Liver (tissue), 9 donors: Measurements from ENCODE around the gene EHD4. TPM values are rescaled to one million over a fixed set of nuclear protein-coding genes. Genes with fewer than 3 reads are reported as not detected.

Experiments
- DNase-seq: peaks from one replicate; pipeline ENCODE4 v3.0.0-alpha.2; 2017; ENCODE audit warnings: low spot score
- H3K27ac ChIP-seq, 2 donors: one replicate each; pipeline ENCODE4 v1.7.0; 2013; ENCODE audit warnings: inconsistent platforms in 2 of 2, low read length in 2 of 2, control low read depth in 1 of 2, low read depth in 1 of 2, mild to moderate bottlenecking in 1 of 2
- H3K27me3 ChIP-seq, 4 donors: one replicate each; pipeline versions ENCODE4 v1.6.1 to v1.7.0; 2013; ENCODE audit warnings: low read length in 3 of 4, inconsistent platforms in 1 of 4, mild to moderate bottlenecking in 1 of 4, moderate library complexity in 1 of 4; ENCODE audit not compliant: control insufficient read depth in 4 of 4, insufficient read depth in 4 of 4
- H3K36me3 ChIP-seq, 4 donors: one replicate each; pipeline versions ENCODE4 v1.6.1 to v1.7.0; 2013; ENCODE audit warnings: low read length in 3 of 4, mild to moderate bottlenecking in 3 of 4, low read depth in 1 of 4, moderate library complexity in 1 of 4; ENCODE audit not compliant: control insufficient read depth in 4 of 4, insufficient read depth in 3 of 4
- H3K4me1 ChIP-seq, 4 donors: one replicate each; pipeline versions ENCODE4 v1.6.1 to v1.7.0; 2013; ENCODE audit warnings: low read length in 3 of 4, mild to moderate bottlenecking in 3 of 4, moderate library complexity in 1 of 4; ENCODE audit not compliant: control insufficient read depth in 4 of 4, insufficient read depth in 4 of 4
- H3K4me3 ChIP-seq, 3 donors: one replicate each; pipeline versions ENCODE4 v1.6.1 to v1.7.0; 2013; ENCODE audit warnings: low read length in 3 of 3, control low read depth in 1 of 3, low read depth in 1 of 3, mild to moderate bottlenecking in 1 of 3
- H3K9ac ChIP-seq, 2 donors: one replicate each; pipeline ENCODE4 v1.7.0; 2013; ENCODE audit warnings: low read length in 2 of 2, mild to moderate bottlenecking in 2 of 2, moderate library complexity in 2 of 2, control low read depth in 1 of 2, low read depth in 1 of 2
- H3K9me3 ChIP-seq, 4 donors: one replicate each; pipeline versions ENCODE4 v1.6.1 to v1.7.0; 2013; ENCODE audit warnings: low read length in 3 of 4; ENCODE audit not compliant: control insufficient read depth in 4 of 4
- EGR1 ChIP-seq, 2 donors: IDR thresholded peaks; 2 replicates each; pipeline ENCODE4 v1.6.1; 2016 to 2018; ENCODE audit warnings: antibody characterized with exemption in 2 of 2, low read depth in 2 of 2
- FOXA1 ChIP-seq: IDR thresholded peaks from 2 replicates; pipeline ENCODE4 v1.6.1; 2016; ENCODE audit warnings: antibody characterized with exemption
- FOXA2 ChIP-seq: IDR thresholded peaks from 2 replicates; pipeline ENCODE4 v1.6.1; 2016; ENCODE audit warnings: antibody characterized with exemption
- GABPA ChIP-seq, 2 donors: IDR thresholded peaks in 1 of 2; conservative IDR thresholded peaks in 1 of 2; 2 replicates each; pipeline ENCODE4 v1.6.1; 2016; ENCODE audit warnings: antibody characterized with exemption in 2 of 2, mild to moderate bottlenecking in 1 of 2, moderate library complexity in 1 of 2
- HNF4A ChIP-seq, 2 donors: conservative IDR thresholded peaks; 2 replicates each; pipeline ENCODE4 v1.6.1; 2016; ENCODE audit warnings: antibody characterized with exemption in 2 of 2, mild to moderate bottlenecking in 2 of 2
- HNF4G ChIP-seq: IDR thresholded peaks from 2 replicates; pipeline ENCODE4 v1.6.1; 2016; ENCODE audit warnings: antibody characterized with exemption
- JUND ChIP-seq, 2 donors: IDR thresholded peaks; 2 replicates each; pipeline ENCODE4 v1.6.1; 2016; ENCODE audit warnings: antibody characterized with exemption in 2 of 2
- NR2F2 ChIP-seq: IDR thresholded peaks from 2 replicates; pipeline ENCODE4 v1.6.1; 2016; ENCODE audit warnings: antibody characterized with exemption
- RAD21 ChIP-seq, 2 donors: IDR thresholded peaks; 2 replicates each; pipeline ENCODE4 v1.6.1; 2016; ENCODE audit warnings: antibody characterized with exemption in 2 of 2, mild to moderate bottlenecking in 2 of 2
- RXRA ChIP-seq, 2 donors: IDR thresholded peaks; 2 replicates each; pipeline ENCODE4 v1.6.1; 2017 to 2018; ENCODE audit warnings: antibody characterized with exemption in 2 of 2, mild to moderate bottlenecking in 1 of 2
- SP1 ChIP-seq: IDR thresholded peaks from 2 replicates; pipeline ENCODE4 v1.6.1; 2018; ENCODE audit warnings: antibody characterized with exemption, mild to moderate bottlenecking
- TAF1 ChIP-seq: conservative IDR thresholded peaks from 2 replicates; pipeline ENCODE4 v1.6.1; 2016; ENCODE audit warnings: antibody characterized with exemption, mild to moderate bottlenecking
- YY1 ChIP-seq: IDR thresholded peaks from 2 replicates; pipeline ENCODE4 v1.6.1; 2016; ENCODE audit warnings: antibody characterized with exemption, mild to moderate bottlenecking
- WGBS: extraction: QIAGEN DNeasy Blood & Tissue Kit; methylation state at CpG from one replicate; pipeline ENCODE4 v1.1.7; 2013; 5-methylcytosine and 5-hydroxymethylcytosine counted together
- polyA plus RNA-seq, 2 donors: library from polyadenylated mRNA; stranded (reverse) in 1 of 2; unstranded in 1 of 2; fragments of 200-250 nt in 1 of 2; fragments of >200 nt in 1 of 2; fragmentation: Nextera tagmentation in 1 of 2; extraction: Ambion mirVana in 1 of 2; gene quantifications; one replicate each; pipeline versions ENCODE4 v1.2.1 to v1.2.3, GENCODE V29; 2013 to 2015
- total RNA-seq, 2 donors: library from RNA; depleted of rRNA; stranded (reverse); fragments of >200 nt; gene quantifications; one replicate each; pipeline ENCODE4 v1.2.3, GENCODE V29; 2014
- TF ChIP-seq, protein P1 (sequence below): IDR thresholded peaks from 2 replicates; pipeline ENCODE4 v1.6.1; 2016; ENCODE audit warnings: antibody characterized with exemption
- TF ChIP-seq, protein P2 (sequence below): fragments of 150-350 bp; IDR thresholded peaks from 2 replicates; pipeline ENCODE4 v1.5.1; 2017; ENCODE audit warnings: improper control_type of control experiment, low read depth, low read length; ENCODE audit not compliant: missing input control
- TF ChIP-seq, protein P3 (sequence below): IDR thresholded peaks from 2 replicates; pipeline ENCODE4 v1.6.1; 2016; ENCODE audit warnings: antibody characterized with exemption
- TF ChIP-seq, protein P4 (sequence below): IDR thresholded peaks from 2 replicates; pipeline ENCODE4 v1.6.1; 2016; ENCODE audit warnings: antibody characterized with exemption
- TF ChIP-seq, protein P5 (sequence below): IDR thresholded peaks from 2 replicates; pipeline ENCODE4 v1.6.1; 2016; ENCODE audit warnings: antibody characterized with exemption, mild to moderate bottlenecking
- donor health status: healthy.
- donor health status: healthy.
- donor health status: healthy.
- donor health status: healthy.
- donor health status: healthy.

EHD4 gene
- total and polyA plus RNA-seq, 4 donors, result 3.3 to 10.0 (median 6.2) TPM

DNA sequence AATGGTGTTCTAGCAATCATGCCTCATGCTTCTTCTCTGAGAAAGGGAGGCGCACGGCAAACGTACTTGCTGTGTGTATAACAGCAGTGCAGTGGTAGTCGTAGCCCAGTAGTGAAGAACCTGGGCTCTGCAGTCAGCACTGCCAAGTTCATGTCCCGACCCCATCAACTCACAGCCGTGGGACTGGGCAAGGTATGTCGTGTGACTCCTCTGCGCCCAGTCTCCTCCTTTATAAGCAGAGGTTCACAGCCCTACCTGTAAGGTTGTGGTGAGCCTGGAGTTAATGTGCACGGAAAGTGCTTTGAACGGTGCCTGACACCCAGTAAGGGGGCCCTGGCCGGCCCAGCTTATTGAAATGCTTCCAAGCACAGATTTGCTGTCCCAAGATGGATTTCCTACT is 26.6 kb downstream of the EHD4 start:
- TF ChIP-seq FOXA2 (no peak), RAD21 (IDR thresholded peaks at IDR 0.05) (no peak), SP1 (no peak), TAF1 (no peak), YY1 (no peak), GABPA (IDR thresholded peaks at IDR 0.05 in 1 of 2, conservative IDR thresholded peaks at IDR 0.05 in 1 of 2) (no peak), HNF4A (conservative IDR thresholded peaks at IDR 0.05) (no peak), JUND (IDR thresholded peaks at IDR 0.05) (no peak), EGR1 (IDR thresholded peaks at IDR 0.05; ENCODE audit: low read depth in 2 of 2) (no peak), RXRA (IDR thresholded peaks at IDR 0.05) (no peak), HNF4G (no peak), FOXA1 (no peak)
- TF ChIP-seq, protein P1, sequence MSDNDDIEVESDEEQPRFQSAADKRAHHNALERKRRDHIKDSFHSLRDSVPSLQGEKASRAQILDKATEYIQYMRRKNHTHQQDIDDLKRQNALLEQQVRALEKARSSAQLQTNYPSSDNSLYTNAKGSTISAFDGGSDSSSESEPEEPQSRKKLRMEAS, result no peak
- TF ChIP-seq, protein P2, sequence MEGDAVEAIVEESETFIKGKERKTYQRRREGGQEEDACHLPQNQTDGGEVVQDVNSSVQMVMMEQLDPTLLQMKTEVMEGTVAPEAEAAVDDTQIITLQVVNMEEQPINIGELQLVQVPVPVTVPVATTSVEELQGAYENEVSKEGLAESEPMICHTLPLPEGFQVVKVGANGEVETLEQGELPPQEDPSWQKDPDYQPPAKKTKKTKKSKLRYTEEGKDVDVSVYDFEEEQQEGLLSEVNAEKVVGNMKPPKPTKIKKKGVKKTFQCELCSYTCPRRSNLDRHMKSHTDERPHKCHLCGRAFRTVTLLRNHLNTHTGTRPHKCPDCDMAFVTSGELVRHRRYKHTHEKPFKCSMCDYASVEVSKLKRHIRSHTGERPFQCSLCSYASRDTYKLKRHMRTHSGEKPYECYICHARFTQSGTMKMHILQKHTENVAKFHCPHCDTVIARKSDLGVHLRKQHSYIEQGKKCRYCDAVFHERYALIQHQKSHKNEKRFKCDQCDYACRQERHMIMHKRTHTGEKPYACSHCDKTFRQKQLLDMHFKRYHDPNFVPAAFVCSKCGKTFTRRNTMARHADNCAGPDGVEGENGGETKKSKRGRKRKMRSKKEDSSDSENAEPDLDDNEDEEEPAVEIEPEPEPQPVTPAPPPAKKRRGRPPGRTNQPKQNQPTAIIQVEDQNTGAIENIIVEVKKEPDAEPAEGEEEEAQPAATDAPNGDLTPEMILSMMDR, result no peak
- TF ChIP-seq, protein P3, sequence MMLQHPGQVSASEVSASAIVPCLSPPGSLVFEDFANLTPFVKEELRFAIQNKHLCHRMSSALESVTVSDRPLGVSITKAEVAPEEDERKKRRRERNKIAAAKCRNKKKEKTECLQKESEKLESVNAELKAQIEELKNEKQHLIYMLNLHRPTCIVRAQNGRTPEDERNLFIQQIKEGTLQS, result no peak
- TF ChIP-seq, protein P4, sequence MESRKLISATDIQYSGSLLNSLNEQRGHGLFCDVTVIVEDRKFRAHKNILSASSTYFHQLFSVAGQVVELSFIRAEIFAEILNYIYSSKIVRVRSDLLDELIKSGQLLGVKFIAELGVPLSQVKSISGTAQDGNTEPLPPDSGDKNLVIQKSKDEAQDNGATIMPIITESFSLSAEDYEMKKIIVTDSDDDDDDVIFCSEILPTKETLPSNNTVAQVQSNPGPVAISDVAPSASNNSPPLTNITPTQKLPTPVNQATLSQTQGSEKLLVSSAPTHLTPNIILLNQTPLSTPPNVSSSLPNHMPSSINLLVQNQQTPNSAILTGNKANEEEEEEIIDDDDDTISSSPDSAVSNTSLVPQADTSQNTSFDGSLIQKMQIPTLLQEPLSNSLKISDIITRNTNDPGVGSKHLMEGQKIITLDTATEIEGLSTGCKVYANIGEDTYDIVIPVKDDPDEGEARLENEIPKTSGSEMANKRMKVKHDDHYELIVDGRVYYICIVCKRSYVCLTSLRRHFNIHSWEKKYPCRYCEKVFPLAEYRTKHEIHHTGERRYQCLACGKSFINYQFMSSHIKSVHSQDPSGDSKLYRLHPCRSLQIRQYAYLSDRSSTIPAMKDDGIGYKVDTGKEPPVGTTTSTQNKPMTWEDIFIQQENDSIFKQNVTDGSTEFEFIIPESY, result no peak
- H3K36me3 ChIP-seq, result peaks cover 2 to 8% (median 4%) of the 10 kb centered on the region in 4 donors
- H3K4me1 ChIP-seq, result no peaks in the 10 kb centered on the region
- no peak overlapping the region for H3K9ac ChIP-seq
- DNase-seq, result no peak
- H3K9me3 ChIP-seq, result no peaks in the 10 kb centered on the region
- no peak overlapping the region for H3K27ac ChIP-seq
- no peak overlapping the region for H3K4me3 ChIP-seq
- 88% methylated on average over 11 of the region's 11 CpGs for WGBS
- no peaks in the 10 kb centered on the region for H3K27me3 ChIP-seq

DNA sequence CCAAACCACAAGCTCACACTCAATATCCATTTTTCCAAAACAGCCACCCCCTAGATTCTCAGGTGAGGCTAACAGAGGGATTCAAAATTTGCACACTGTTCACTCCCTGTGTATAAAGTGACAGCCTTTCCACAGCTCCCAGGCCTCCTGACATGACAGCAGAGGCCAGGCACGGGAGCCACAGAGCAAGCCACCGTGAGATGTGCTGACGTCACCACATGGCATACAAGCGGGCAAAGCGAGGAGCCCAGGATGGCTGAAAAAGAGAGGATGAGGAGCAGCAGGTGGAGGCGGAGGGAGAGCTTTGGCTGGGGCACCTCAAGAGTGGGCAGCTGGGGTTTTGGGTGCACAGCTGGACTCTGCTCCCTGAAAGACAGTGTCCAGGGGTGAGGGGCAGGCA is 27.1 kb downstream of the EHD4 start:
- Histone ChIP-seq H3K27me3 (no peaks in the 10 kb centered on the region), H3K4me3 (no peak overlapping the region), H3K9ac (no peak overlapping the region), H3K4me1 (no peaks in the 10 kb centered on the region), H3K27ac (no peak overlapping the region), H3K36me3 (peaks cover 3 to 13% (median 5%) of the 10 kb centered on the region in 4 donors), H3K9me3 (no peaks in the 10 kb centered on the region)
- DNase-seq, result no peak
- TF ChIP-seq, protein P1, result no peak
- TF ChIP-seq GABPA (IDR thresholded peaks at IDR 0.05 in 1 of 2, conservative IDR thresholded peaks at IDR 0.05 in 1 of 2) (no peak), EGR1 (IDR thresholded peaks at IDR 0.05; ENCODE audit: low read depth in 2 of 2) (no peak), RXRA (IDR thresholded peaks at IDR 0.05) (no peak), RAD21 (IDR thresholded peaks at IDR 0.05) (no peak), JUND (IDR thresholded peaks at IDR 0.05) (no peak), NR2F2 (no peak)
- TF ChIP-seq, protein P5, sequence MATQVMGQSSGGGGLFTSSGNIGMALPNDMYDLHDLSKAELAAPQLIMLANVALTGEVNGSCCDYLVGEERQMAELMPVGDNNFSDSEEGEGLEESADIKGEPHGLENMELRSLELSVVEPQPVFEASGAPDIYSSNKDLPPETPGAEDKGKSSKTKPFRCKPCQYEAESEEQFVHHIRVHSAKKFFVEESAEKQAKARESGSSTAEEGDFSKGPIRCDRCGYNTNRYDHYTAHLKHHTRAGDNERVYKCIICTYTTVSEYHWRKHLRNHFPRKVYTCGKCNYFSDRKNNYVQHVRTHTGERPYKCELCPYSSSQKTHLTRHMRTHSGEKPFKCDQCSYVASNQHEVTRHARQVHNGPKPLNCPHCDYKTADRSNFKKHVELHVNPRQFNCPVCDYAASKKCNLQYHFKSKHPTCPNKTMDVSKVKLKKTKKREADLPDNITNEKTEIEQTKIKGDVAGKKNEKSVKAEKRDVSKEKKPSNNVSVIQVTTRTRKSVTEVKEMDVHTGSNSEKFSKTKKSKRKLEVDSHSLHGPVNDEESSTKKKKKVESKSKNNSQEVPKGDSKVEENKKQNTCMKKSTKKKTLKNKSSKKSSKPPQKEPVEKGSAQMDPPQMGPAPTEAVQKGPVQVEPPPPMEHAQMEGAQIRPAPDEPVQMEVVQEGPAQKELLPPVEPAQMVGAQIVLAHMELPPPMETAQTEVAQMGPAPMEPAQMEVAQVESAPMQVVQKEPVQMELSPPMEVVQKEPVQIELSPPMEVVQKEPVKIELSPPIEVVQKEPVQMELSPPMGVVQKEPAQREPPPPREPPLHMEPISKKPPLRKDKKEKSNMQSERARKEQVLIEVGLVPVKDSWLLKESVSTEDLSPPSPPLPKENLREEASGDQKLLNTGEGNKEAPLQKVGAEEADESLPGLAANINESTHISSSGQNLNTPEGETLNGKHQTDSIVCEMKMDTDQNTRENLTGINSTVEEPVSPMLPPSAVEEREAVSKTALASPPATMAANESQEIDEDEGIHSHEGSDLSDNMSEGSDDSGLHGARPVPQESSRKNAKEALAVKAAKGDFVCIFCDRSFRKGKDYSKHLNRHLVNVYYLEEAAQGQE, result no peak
- 98% methylated on average over 6 of the region's 6 CpGs for WGBS
